C4-2B (cell line): Measurements from ENCODE around the gene PCED1B.

ENCODE experiments used
- ZFX ChIP-seq: fragments of 450-650 bp; IDR thresholded peaks from 2 replicates; pipeline ENCODE4 v1.6.1; 2017
- TF ChIP-seq, protein P1 (sequence below): fragments of 450-650 bp; conservative IDR thresholded peaks from 2 replicates; pipeline ENCODE4 v1.5.1; 2017; ENCODE audit warnings: mild to moderate bottlenecking

DNA sequence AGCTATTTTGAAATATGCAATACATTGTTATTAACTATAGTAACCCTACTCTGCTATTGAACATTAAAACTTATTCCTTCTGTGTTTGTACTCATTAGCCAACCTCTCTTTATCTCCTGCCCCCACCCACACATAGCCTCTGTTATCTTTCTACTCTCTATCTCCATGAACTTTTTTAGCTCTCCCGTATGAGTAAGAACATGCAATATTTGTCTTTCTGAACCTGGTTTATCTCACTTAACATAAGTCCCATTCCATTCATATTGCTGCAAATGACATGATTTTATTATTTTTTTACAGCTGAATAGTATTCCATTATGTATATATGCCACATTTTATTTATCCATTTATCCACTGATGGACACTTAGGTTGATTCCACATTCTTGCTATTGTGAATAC lies 79.4 kb downstream of the PCED1B start:
- TF ChIP-seq, protein P1, sequence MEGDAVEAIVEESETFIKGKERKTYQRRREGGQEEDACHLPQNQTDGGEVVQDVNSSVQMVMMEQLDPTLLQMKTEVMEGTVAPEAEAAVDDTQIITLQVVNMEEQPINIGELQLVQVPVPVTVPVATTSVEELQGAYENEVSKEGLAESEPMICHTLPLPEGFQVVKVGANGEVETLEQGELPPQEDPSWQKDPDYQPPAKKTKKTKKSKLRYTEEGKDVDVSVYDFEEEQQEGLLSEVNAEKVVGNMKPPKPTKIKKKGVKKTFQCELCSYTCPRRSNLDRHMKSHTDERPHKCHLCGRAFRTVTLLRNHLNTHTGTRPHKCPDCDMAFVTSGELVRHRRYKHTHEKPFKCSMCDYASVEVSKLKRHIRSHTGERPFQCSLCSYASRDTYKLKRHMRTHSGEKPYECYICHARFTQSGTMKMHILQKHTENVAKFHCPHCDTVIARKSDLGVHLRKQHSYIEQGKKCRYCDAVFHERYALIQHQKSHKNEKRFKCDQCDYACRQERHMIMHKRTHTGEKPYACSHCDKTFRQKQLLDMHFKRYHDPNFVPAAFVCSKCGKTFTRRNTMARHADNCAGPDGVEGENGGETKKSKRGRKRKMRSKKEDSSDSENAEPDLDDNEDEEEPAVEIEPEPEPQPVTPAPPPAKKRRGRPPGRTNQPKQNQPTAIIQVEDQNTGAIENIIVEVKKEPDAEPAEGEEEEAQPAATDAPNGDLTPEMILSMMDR: no peak
- TF ChIP-seq ZFX: no peak
